Measurements from ENCODE around the gene ADGRG6. TPM values are rescaled to one million over a fixed set of nuclear protein-coding genes. Genes with fewer than 3 reads are reported as not detected.

ADGRG6 gene
- total RNA-seq, 1 experiment from 2014 or later: 0.49 TPM

DNA sequence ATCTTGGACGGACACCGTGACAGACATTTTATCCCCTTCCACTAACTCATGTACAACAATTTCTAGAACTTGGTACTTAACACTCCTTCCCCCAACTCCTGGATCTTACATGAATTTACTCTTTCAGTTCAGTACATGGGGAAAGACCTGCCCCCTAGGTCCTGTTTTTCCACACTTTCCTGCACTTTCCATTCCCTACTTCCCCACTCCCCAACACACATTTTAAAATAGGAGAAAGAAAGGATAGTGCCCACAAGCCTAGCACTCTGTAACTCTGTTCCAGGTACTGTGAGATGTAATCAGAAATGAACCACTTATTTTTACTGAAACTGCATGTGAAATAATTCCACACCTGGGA is 1.3 kb downstream of the ADGRG6 start:
- POLR2A ChIA-PET (ENCODE audit: low non-redundant PET): no interaction called here
- BruUV-seq (replicated peaks): no TSS peak
- intact Hi-C loops (cut with micrococcal nuclease; ENCODE audit: unreplicated experiment): loop anchor here (5.0 kb wide), 1 partner anchor 84 kb away; no protein-coding TSS in a partner anchor

GRCh38 chr6:142304241-142304640 is 2.4 kb downstream of the ADGRG6 start:
- Histone ChIP-seq H3K4me1 (ENCODE audit: insufficient read depth, low read length, poor library complexity, severe bottlenecking) (no peaks in the 10 kb centered on the region), H3K27me3 (replicated peaks; ENCODE audit: insufficient read depth, low read depth, low read length, poor library complexity) (no peaks in the 10 kb centered on the region), H3K36me3 (ENCODE audit: insufficient read depth, low read length, poor library complexity, severe bottlenecking) (no peaks in the 10 kb centered on the region), H3K4me3 (ENCODE audit: low read depth, low read length, poor library complexity, severe bottlenecking) (no peak overlapping the region), H3K27ac (ENCODE audit: low read depth, low read length, poor library complexity, severe bottlenecking) (no peak overlapping the region), H3K9me3 (ENCODE audit: low read depth, low read length, poor library complexity, severe bottlenecking) (no peaks in the 10 kb centered on the region)
- intact Hi-C loops (cut with micrococcal nuclease; ENCODE audit: unreplicated experiment): loop anchor here (5.0 kb wide), 1 partner anchor 83 kb away; no protein-coding TSS in a partner anchor
- TF ChIP-seq EZH2 (IDR thresholded peaks at IDR 0.05; ENCODE audit: borderline replicate concordance, low read depth, low read length, poor library complexity, severe bottlenecking): no peak
- no peak for TF ChIP-seq CTCF (conservative IDR thresholded peaks at IDR 0.05; ENCODE audit: low read depth, low read length)
- no TSS peak for BruUV-seq (replicated peaks)
- DNase-seq (ENCODE audit: low spot score): no peak
- CTCF ChIA-PET: no interaction called here
- POLR2A ChIA-PET (ENCODE audit: low non-redundant PET): no interaction called here

More for the DNA sequence above, 1.3 kb downstream of the ADGRG6 start:
- Histone ChIP-seq H3K36me3 (ENCODE audit: insufficient read depth, low read length, poor library complexity, severe bottlenecking) (no peaks in the 10 kb centered on the region), H3K27ac (ENCODE audit: low read depth, low read length, poor library complexity, severe bottlenecking) (no peak overlapping the region), H3K27me3 (replicated peaks; ENCODE audit: insufficient read depth, low read depth, low read length, poor library complexity) (no peaks in the 10 kb centered on the region), H3K9me3 (ENCODE audit: low read depth, low read length, poor library complexity, severe bottlenecking) (no peaks in the 10 kb centered on the region), H3K4me1 (ENCODE audit: insufficient read depth, low read length, poor library complexity, severe bottlenecking) (no peaks in the 10 kb centered on the region), H3K4me3 (ENCODE audit: low read depth, low read length, poor library complexity, severe bottlenecking) (no peak overlapping the region)
- DNase-seq (ENCODE audit: low spot score): no peak
- CTCF ChIA-PET: no interaction called here
- TF ChIP-seq EZH2 (IDR thresholded peaks at IDR 0.05; ENCODE audit: borderline replicate concordance, low read depth, low read length, poor library complexity, severe bottlenecking) (no peak), CTCF (conservative IDR thresholded peaks at IDR 0.05; ENCODE audit: low read depth, low read length) (no peak)

GRCh38 chr6:142306736-142307135 is 4.9 kb downstream of the ADGRG6 start:
- Histone ChIP-seq H3K27ac (ENCODE audit: low read depth, low read length, poor library complexity, severe bottlenecking) (no peak overlapping the region), H3K27me3 (replicated peaks; ENCODE audit: insufficient read depth, low read depth, low read length, poor library complexity) (no peaks in the 10 kb centered on the region), H3K36me3 (ENCODE audit: insufficient read depth, low read length, poor library complexity, severe bottlenecking) (no peaks in the 10 kb centered on the region), H3K4me3 (ENCODE audit: low read depth, low read length, poor library complexity, severe bottlenecking) (no peak overlapping the region), H3K9me3 (ENCODE audit: low read depth, low read length, poor library complexity, severe bottlenecking) (no peaks in the 10 kb centered on the region), H3K4me1 (ENCODE audit: insufficient read depth, low read length, poor library complexity, severe bottlenecking) (no peaks in the 10 kb centered on the region)
- CTCF ChIA-PET: no interaction called here
- no peak for TF ChIP-seq EZH2 (IDR thresholded peaks at IDR 0.05; ENCODE audit: borderline replicate concordance, low read depth, low read length, poor library complexity, severe bottlenecking)
- TF ChIP-seq CTCF (conservative IDR thresholded peaks at IDR 0.05; ENCODE audit: low read depth, low read length): no peak
- DNase-seq (ENCODE audit: low spot score): no peak
- BruUV-seq (replicated peaks): no TSS peak
- POLR2A ChIA-PET (ENCODE audit: low non-redundant PET): no interaction called here
- intact Hi-C loops (cut with micrococcal nuclease; ENCODE audit: unreplicated experiment): no loop called here

Data from A673 (cell line).